A673 (cell line): ENCODE measurements around the gene TET3. TPM values are rescaled to one million over a fixed set of nuclear protein-coding genes. Genes with fewer than 3 reads are reported as not detected.

Source experiments
- BruUV-seq: library from RNA; stranded (reverse); fragments of 400-500 nt; replicated peaks from 2 replicates; lab custom pipeline; 2021; lab: Mats Ljungman, UMichigan
- CTCF ChIA-PET: fragments of 300-600 bp; sonication (Branson Sonifier 250); formaldehyde crosslinking; loops from one replicate; lab custom pipeline; 2022; ENCODE audit warnings: antibody characterized with exemption; lab: Charles Lee
- POLR2A ChIA-PET: fragments of 300-600 bp; sonication (Branson Sonifier 250); formaldehyde crosslinking; loops from one replicate; lab custom pipeline; 2022; ENCODE audit warnings: antibody characterized with exemption; ENCODE audit not compliant: low non-redundant PET; lab: Charles Lee
- DNase-seq: peaks from one replicate; pipeline ENCODE4 v3.0.0-alpha.2; 2015; ENCODE audit warnings: low spot score
- H3K27ac ChIP-seq: fragments of 200-600 bp; sonication (generic); 2 replicates; pipeline ENCODE4 v1.5.1; 2016; ENCODE audit warnings: mixed run types, low read depth, mild to moderate bottlenecking, mixed read lengths, antibody characterized with exemption, low read length; ENCODE audit not compliant: poor library complexity, severe bottlenecking
- H3K27me3 ChIP-seq: fragments of 200-600 bp; sonication (generic); replicated peaks from 2 replicates; pipeline ENCODE4 v1.6.1; 2017; ENCODE audit warnings: mixed run types, low read depth, mild to moderate bottlenecking, mixed read lengths, antibody characterized with exemption, low read length; ENCODE audit not compliant: insufficient read depth, poor library complexity
- H3K36me3 ChIP-seq: fragments of 200-600 bp; sonication (generic); 2 replicates; pipeline ENCODE4 v1.6.1; 2016; ENCODE audit warnings: mixed run types, mild to moderate bottlenecking, mixed read lengths, antibody characterized with exemption, low read length; ENCODE audit not compliant: insufficient read depth, poor library complexity, severe bottlenecking
- H3K4me1 ChIP-seq: fragments of 200-600 bp; sonication (generic); 2 replicates; pipeline ENCODE4 v1.6.1; 2017; ENCODE audit warnings: mixed run types, mild to moderate bottlenecking, mixed read lengths, antibody characterized with exemption, low read length; ENCODE audit not compliant: insufficient read depth, poor library complexity, severe bottlenecking
- H3K4me3 ChIP-seq: fragments of 200-600 bp; sonication (generic); 2 replicates; pipeline ENCODE4 v1.5.1; 2016; ENCODE audit warnings: low read depth, mixed run types, mild to moderate bottlenecking, mixed read lengths, low read length; ENCODE audit not compliant: poor library complexity, severe bottlenecking
- H3K9me3 ChIP-seq: fragments of 200-600 bp; sonication (generic); 2 replicates; pipeline ENCODE4 v1.6.1; 2016; ENCODE audit warnings: mixed run types, low read depth, mild to moderate bottlenecking, mixed read lengths, antibody characterized with exemption, low read length; ENCODE audit not compliant: poor library complexity, severe bottlenecking
- EZH2 ChIP-seq: fragments of 200-600 bp; sonication (generic); IDR thresholded peaks from 2 replicates; pipeline ENCODE4 v1.6.1; 2017; ENCODE audit warnings: borderline replicate concordance, low read depth, mild to moderate bottlenecking, mixed read lengths, antibody characterized with exemption, low read length; ENCODE audit not compliant: poor library complexity, severe bottlenecking
- intact Hi-C: fragments of 100-400 bp; cut with micrococcal nuclease; formaldehyde crosslinking; loops from one replicate; pipeline ENCODE4 v1.10.0; 2022; ENCODE audit not compliant: unreplicated experiment
- total RNA-seq: library from RNA; stranded (reverse); gene quantifications from 2 replicates; pipeline ENCODE4 v1.2.3, GENCODE V29; 2021
- TF ChIP-seq, protein P1 (sequence below): fragments of 300-800, 200-600 bp; sonication (generic); conservative IDR thresholded peaks from 2 replicates; pipeline ENCODE4 v1.5.1; 2017; ENCODE audit warnings: low read depth, mild to moderate bottlenecking, antibody characterized with exemption, low read length, moderate library complexity, mixed read lengths

The TET3 gene
- total RNA-seq, 1 experiment from 2014 or later: 26.3 TPM

GRCh38 chr2:74029714-74030397 lies 45.1 kb downstream of the TET3 start:
- no TSS peak for BruUV-seq
- Histone ChIP-seq H3K4me3 (no peak overlapping the region), H3K27me3 (no peaks in the 10 kb centered on the region), H3K9me3 (peaks cover 4% of the 10 kb centered on the region), H3K36me3 (no peaks in the 10 kb centered on the region), H3K27ac (no peak overlapping the region), H3K4me1 (peaks cover 7% of the 10 kb centered on the region)
- DNase-seq: no peak
- no peak for TF ChIP-seq EZH2
- TF ChIP-seq, protein P1, sequence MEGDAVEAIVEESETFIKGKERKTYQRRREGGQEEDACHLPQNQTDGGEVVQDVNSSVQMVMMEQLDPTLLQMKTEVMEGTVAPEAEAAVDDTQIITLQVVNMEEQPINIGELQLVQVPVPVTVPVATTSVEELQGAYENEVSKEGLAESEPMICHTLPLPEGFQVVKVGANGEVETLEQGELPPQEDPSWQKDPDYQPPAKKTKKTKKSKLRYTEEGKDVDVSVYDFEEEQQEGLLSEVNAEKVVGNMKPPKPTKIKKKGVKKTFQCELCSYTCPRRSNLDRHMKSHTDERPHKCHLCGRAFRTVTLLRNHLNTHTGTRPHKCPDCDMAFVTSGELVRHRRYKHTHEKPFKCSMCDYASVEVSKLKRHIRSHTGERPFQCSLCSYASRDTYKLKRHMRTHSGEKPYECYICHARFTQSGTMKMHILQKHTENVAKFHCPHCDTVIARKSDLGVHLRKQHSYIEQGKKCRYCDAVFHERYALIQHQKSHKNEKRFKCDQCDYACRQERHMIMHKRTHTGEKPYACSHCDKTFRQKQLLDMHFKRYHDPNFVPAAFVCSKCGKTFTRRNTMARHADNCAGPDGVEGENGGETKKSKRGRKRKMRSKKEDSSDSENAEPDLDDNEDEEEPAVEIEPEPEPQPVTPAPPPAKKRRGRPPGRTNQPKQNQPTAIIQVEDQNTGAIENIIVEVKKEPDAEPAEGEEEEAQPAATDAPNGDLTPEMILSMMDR: no peak
- CTCF ChIA-PET: no interaction called here
- intact Hi-C loops: no loop called here
- POLR2A ChIA-PET: no interaction called here

DNA sequence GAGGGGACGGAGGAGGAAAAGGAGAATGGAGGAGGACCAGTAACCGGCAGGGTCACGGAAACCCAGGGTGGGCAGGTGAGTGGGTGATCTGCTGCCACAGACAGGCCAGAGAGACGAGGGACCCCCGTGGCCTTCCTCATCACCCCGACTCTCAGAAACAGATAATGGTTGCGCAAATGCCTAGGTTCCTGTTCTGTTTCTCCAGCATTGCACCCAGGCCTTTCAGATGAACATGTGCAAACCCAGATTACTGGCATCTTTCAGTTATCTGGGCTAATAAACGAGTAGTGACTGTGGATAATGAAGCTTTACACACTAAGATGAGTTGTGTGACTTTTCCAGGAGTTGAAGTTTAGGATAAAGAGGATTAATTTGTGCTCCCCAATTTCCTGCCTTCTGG lies 46.5 kb downstream of the TET3 start:
- POLR2A ChIA-PET: no interaction called here
- intact Hi-C loops: no loop called here
- Histone ChIP-seq H3K4me1 (peaks cover 7% of the 10 kb centered on the region), H3K27ac (no peak overlapping the region), H3K9me3 (peaks cover 4% of the 10 kb centered on the region), H3K36me3 (no peaks in the 10 kb centered on the region), H3K27me3 (no peaks in the 10 kb centered on the region), H3K4me3 (no peak overlapping the region)
- BruUV-seq: no TSS peak
- CTCF ChIA-PET: no interaction called here
- DNase-seq: no peak
- TF ChIP-seq, protein P1: no peak
- TF ChIP-seq EZH2: no peak

DNA sequence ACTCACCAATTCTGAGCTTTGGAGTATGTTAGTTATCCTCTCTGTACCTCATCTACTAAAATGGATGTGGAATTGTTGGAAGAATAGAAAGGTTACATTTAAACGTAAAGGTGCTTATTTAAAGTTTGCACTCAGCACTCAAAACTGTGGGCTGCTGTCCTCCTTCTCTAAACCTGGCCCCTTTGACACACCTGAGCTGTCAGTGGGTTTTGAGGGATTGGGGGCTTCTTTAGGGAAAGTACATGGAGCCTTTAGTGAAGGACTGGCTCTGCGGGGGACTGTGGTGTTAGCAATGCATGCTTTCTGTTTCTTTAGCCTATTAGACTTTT lies 47.2 kb downstream of the TET3 start:
- POLR2A ChIA-PET: no interaction called here
- no TSS peak for BruUV-seq
- CTCF ChIA-PET: no interaction called here
- TF ChIP-seq, protein P1: no peak
- no peak for TF ChIP-seq EZH2
- no peaks in the 10 kb centered on the region for H3K27me3 ChIP-seq
- H3K4me1 ChIP-seq: peaks cover 14% of the 10 kb centered on the region
- H3K27ac ChIP-seq: no peak overlapping the region
- H3K36me3 ChIP-seq: no peaks in the 10 kb centered on the region
- no peak for DNase-seq
- intact Hi-C loops: no loop called here
- peaks cover 4% of the 10 kb centered on the region for H3K9me3 ChIP-seq
- no peak overlapping the region for H3K4me3 ChIP-seq
